ENCODE data around the gene FIGNL2.

FIGNL2 gene

GRCh38 chr12:51785906-51786305, 62.6 kb downstream of the FIGNL2 start:
- no peak overlapping the region for H3K4me3 ChIP-seq (ENCODE audit: low read depth, low read length)
- in situ Hi-C loops (cut with HindIII; ENCODE audit: low sequenced_read_pairs) = no loop called here
- TF ChIP-seq CTCF (IDR thresholded peaks at IDR 0.05; ENCODE audit: low read depth, low read length) = no peak
- DNase-seq (ENCODE audit: low read depth, low spot score) = no peak

- TF ChIP-seq CTCF (IDR thresholded peaks at IDR 0.05; ENCODE audit: low read depth, low read length) = no peak
- no peak overlapping the region for H3K4me3 ChIP-seq (ENCODE audit: low read depth, low read length)
- DNase-seq (ENCODE audit: low read depth, low spot score) = no peak
- in situ Hi-C loops (cut with HindIII; ENCODE audit: low sequenced_read_pairs) = no loop called here
Measured at GRCh38 chr12:51784688-51785087, 63.8 kb downstream of the FIGNL2 start.

- DNase-seq (ENCODE audit: low read depth, low spot score) = no peak
- in situ Hi-C loops (cut with HindIII; ENCODE audit: low sequenced_read_pairs) = no loop called here
- no peak for TF ChIP-seq CTCF (IDR thresholded peaks at IDR 0.05; ENCODE audit: low read depth, low read length)
- H3K4me3 ChIP-seq (ENCODE audit: low read depth, low read length) = no peak overlapping the region
Measured at GRCh38 chr12:51779876-51780275, 68.6 kb downstream of the FIGNL2 start.

GRCh38 chr12:51777973-51778372, 70.5 kb downstream of the FIGNL2 start:
- in situ Hi-C loops (cut with HindIII; ENCODE audit: low sequenced_read_pairs) = no loop called here
- no peak for TF ChIP-seq CTCF (IDR thresholded peaks at IDR 0.05; ENCODE audit: low read depth, low read length)
- no peak for DNase-seq (ENCODE audit: low read depth, low spot score)
- H3K4me3 ChIP-seq (ENCODE audit: low read depth, low read length) = no peak overlapping the region

GRCh38 chr12:51777457-51777856, 71.1 kb downstream of the FIGNL2 start:
- no peak for DNase-seq (ENCODE audit: low read depth, low spot score)
- H3K4me3 ChIP-seq (ENCODE audit: low read depth, low read length) = no peak overlapping the region
- TF ChIP-seq CTCF (IDR thresholded peaks at IDR 0.05; ENCODE audit: low read depth, low read length) = no peak
- in situ Hi-C loops (cut with HindIII; ENCODE audit: low sequenced_read_pairs) = no loop called here

GRCh38 chr12:51774933-51775332, 73.6 kb downstream of the FIGNL2 start:
- no peak for DNase-seq (ENCODE audit: low read depth, low spot score)
- in situ Hi-C loops (cut with HindIII; ENCODE audit: low sequenced_read_pairs) = no loop called here
- H3K4me3 ChIP-seq (ENCODE audit: low read depth, low read length) = no peak overlapping the region
- TF ChIP-seq CTCF (IDR thresholded peaks at IDR 0.05; ENCODE audit: low read depth, low read length) = no peak

Data from astrocyte of the spinal cord (primary cell).